Fibroblast of upper back skin (primary cell): Measurements from ENCODE around the gene RNF181.
"Not testable (repeated sequence)": the region's sequence is repeated elsewhere in the genome, so short reads cannot be mapped to it uniquely, and the experiment has no call there.

Experiments used
- DNase-seq: peaks from one replicate; pipeline ENCODE4 v3.0.0-alpha.2; 2013

Gene RNF181

DNA sequence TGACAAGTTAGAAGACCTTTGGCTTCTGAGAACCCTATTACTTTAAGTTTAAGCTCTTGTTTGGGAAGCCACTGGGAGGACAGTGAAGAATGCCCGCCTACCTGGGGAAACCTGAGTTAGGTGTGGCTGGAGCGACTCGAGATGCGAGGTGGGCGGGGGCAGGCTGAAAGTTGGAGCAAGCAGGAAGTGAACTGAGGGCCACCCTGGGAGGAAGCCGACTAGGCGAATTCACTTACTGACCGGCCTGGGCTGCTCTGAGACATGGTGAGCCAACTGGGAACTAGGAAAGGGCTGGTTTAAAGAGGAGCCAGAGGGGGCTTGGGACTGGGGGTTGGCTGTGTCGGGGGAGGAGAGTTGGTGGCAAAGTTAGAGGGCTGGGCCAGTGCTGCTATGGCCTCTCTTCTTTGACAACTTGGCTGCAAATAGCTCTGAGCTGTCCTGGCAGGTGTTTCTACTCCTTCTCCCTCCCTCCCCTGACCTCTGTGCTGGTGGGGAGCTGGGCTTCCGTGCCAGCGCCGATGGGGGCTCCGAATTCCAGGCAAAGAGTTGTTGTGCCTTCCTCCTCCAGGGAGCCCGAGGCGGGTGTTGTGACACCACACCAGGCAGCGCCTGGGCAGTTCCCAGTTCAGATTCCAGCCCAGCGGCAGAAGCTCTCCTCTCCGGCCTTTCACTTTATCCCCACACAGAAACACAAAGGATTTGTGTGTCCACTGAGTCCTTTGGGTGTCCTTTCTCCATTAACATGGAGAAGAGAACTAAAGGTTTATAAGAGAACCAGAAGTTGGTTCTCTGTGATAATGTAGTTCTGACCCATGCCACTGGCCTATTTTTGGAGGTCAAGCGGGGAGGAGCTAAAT, 17.9 kb upstream of the RNF181 start, which contains the start of gene VAMP8:
VAMP8 (plus strand) TSS at position 201 of the 857 bp plus-strand sequence; CDS start at position 262, 61 bp downstream.
- DNase-seq: no peak

DNA sequence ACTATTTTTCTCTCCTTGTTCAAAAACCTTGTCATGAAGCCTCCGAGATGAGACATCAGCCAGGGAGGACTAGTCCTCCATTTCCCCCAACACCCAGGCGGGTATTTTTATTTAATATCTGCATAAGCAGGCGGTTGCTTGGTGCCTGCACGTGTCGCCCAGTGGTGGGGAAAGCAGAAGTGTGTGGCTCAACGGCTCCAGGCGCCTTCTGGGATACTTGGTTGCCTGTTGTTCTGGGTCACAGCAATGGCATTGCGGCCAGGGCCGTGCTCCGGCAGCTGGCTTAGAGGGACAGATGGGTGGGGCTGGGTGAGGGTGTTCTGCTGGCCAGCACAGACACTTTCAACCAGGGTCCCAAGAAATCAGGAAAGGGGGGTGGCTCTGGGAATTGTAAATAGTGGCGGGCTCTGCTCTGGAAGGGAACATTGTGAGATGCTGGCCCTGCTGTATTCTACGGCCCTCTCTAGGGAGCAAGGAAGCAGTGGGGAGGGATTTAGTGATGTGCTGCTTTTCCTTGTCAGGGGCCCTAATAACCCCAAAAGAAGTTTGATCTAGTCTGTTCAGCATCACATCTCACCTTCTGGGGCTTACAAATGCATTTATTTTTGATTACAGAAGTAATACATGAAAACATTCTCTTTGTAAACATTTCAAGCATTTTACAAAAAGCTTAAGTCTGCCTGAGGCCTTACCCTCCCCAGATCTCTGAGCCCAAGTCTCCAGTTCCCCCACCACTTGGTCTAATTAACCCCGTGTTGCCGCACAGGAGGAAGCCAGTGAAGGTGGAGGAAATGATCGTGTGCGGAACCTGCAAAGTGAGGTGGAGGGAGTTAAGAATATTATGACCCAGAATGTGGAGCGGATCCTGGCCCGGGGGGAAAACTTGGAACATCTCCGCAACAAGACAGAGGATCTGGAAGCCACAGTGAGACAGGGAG, 17.0 kb upstream of the RNF181 start:
- no peak for DNase-seq

DNA sequence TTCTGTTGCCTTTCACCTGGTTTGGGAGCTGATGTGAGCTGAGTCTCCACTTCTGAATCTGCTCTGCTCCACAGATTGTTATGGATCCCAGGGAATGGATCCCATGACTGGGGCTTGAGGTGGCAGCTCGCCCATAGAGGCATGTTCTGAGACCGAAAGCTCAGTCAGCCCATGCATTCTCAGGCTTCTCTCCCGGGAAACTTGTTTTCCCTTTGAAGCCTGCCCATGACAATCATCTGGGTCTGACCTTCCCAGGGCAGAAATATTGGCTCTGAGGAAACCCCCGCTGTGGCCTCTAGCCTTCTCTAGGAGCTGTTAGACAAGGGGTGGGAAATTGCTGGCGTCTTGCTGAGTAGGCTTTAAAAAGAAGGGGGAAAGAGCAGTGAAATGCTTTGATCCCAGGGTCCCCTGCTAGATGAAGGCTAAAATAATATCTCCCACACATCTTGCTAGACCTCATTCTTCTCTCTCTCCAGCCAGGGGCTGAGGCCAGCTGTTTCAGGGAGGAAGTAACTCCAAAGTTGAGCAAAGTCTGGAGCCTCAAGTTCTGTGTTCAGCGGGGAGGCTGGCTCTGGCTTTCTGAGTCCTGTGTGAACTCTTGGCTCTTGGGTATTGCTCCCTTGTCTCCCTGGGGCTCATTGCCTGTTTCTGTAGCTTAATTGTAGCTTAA, 16.1 kb upstream of the RNF181 start:
- no peak for DNase-seq

DNA sequence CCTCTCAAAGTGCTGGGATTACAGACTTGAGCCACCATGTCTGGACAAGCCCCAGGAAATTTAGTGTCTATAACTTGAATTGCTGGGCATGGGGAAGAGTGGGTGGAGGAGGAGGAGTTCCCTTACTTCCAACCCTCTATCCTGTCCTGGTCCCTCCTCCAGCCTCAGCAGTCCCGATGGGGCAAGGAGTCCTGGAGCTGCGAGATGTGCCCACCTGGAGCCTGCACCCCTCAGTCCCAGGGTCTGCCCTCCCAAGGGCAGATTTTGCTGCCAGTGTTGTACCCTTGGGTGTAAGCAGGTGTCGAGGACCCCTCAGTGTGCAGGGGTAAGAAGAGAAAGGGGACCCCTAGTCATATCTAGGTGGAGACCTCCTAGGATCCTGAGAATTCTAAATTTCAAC, 15.3 kb upstream of the RNF181 start:
- DNase-seq: no peak

DNA sequence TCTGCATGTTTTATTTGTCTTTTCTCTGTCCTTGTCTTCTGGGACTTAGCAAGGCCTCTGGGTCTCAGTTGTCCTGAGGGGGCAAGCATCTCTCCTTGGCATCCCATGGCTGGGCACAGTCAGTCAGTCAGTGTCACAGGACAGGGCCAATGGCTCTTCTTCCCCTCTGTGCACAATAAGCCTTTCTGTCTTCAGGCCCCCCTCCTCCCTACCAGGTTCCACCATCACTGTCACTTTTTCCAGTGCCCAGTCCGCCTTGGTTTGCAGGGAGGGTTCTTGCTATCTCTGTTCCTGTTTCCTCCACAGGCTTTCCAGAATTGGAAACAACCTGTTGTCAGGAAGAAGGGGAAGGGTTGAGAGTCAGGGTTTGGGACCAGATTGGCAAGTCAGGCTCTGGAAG, 13.1 kb upstream of the RNF181 start:
- DNase-seq: no peak

DNA sequence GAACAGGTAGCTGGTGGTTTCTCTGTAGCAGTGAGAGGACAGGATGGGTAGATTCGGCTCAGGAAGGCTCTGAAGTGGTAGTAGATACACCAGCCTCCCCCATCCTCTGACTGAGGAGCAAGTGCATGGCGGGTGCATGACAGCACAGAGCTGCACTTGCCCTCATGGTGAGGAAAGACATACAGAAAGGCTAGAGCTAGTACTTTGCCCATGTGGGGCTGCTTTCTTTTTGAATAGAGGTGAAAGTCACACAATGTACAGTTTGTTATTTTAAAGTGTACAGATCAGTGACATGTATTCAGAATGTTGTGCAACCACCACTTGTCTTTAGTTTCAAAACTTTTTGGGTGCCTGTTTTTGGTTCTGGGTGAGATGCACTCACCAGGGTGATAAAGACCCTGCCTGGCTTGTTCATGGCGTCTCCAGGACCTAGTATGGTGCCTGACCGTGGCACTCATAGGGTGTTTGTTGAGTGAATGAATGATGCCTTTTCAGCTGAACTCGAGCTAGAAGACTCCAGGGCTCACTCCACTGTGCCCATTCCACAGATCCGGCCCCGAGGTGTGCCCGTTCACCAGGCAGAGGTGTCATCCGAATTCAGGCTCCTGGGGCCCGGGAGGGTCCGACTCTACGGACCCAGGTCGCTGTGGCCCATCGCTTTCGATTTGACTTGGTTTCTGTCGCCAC, 11.7 kb upstream of the RNF181 start:
- no peak for DNase-seq

DNA sequence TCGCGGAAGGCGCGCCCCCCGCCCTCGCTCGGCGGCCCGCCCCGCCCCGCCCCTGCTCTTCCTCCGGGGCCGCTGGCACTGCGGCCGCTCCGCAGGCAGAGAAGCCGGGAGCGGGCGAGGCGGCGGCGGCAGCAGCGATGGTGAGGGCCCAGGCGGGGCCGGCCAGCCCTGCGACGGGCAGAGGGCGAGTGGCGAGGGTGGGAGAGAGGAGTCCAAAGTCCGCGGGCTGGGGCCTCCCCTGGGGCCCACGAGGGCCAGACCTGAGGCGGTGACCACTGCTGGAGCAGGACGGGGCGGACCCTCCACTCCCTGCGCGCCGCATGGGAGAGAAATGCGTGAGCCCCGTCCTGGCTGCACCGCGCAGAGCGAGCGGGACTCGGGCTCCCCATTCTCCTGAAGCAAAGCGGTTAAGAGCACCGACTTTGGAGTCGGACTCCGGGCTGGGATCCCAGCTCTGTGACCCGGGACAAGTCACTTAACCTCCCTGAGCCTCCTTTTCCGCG, 11.1 kb upstream of the RNF181 start, which contains the start of gene VAMP5:
VAMP5 (plus strand) TSS at position 78 of the 503 bp plus-strand sequence; CDS start at position 138, 60 bp downstream.
- no peak for DNase-seq

DNA sequence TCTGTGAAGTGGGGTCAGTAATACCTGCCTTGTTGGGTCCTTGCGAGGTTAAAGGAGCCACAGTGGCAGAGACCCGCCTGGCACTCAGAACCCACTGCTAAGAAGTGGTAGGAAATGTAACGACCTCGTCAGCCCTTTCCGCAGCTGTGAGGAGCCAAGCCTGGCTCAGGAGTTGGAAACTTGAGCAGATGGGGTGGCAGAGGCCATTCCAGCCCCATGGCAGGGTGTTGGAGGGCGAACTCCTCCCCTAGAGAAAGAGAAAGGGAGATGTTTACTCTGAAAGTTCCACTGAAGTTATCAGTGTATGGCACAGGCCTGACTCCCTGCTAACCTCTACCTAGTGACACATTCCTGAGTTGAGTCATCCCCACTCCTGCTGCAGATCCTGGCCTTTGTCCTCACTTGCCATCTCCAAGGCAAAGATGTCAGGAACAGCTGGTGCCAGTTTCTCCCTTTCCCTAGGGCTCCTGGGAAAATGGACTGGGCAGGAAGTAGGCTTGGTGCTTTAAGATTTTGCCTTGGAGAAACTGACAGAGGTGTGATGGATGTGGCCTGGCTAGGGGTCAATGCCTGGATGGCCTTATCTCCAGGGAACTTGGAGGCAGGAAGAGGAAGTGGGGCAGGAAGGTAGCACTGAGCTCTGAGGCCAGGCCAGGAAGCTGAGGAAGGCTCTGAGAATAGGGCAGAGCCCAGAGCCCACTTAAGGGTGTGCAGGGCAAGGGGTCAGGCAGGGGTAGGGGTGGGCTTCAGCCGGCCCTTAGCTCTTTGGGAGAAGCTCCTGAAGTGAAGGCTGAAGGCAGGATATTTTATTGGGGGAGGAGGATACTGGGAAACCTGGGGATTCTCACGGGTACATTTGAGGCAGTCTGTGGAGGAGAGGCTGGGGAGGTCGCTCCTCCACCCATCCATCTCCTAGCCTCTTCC, 10.4 kb upstream of the RNF181 start:
- peak; percentile 52 for DNase-seq

DNA sequence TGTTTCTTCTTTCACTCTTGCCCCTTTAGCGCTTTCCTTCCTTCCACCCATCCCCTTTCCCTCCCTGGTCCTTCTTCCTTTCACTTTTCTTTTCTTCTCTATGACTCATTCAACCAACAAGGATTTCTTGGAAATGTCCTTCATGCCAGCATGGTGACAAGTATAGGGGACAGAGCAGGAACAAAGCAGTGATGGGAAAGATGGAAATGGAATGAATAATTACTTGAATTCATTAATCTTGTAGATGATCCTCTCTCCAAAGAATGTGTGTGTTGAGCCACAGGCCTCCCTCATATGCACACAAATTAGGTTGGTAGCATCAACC, 9.8 kb upstream of the RNF181 start:
- peak; percentile 69 for DNase-seq

DNA sequence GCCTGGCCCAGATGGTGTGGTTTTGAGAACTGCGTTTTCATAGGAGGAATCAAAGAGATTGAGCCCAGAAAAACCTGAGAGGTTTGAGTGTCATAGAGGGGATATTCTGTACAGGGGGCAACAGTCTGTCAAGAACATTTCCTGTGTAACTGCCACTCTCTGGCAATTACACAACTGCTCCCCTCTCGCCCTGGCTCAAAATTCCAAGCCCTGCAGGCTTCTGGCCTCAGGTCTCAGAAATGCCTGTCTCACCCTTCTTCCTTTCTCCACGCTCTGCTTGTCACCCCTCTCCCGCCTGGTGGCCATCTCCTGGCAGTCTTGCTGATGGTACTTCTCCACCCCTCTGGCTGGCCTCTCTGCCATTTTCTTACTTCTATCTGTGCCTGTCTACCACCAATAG, 7.3 kb upstream of the RNF181 start:
- no peak for DNase-seq

DNA sequence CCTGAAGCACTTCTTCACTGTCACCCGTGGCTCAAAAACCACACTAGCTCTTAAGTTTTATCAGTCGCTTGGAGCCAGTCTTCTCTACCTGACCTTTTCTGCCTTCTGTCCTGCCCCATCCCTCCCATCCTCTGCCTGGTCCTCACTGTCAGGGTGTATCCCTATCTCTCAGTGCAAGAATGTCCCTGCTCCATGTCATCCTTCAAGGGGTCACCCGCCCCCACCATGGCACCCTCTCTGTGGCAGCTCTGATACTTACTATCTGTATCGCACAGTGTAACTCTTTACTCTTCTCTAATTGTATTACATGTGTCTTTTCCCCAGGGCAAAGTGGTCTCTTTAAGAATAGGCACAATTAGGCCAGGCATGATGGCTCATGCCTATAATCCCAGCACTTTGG, 6.9 kb upstream of the RNF181 start:
- no peak for DNase-seq

DNA sequence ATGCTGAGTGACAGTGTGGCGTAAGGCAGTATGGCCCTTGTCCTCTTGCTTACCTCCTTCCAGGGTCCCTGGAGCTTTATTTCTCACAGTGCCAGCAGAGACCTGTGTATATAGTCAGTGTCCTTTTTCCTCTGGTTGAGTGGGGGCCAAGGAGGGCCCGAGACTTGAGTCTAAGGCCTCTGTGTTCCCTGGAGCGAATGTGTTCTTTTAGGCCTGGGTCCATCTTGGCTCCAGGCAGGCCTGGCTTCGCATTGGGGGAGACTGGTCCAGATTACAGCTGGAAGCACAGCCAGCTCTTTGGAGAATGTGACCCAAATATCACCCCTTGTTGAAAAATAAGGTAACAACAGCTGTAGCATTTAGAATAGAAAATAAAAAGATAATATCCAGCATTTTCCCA, 6.4 kb upstream of the RNF181 start:
- no peak for DNase-seq

DNA sequence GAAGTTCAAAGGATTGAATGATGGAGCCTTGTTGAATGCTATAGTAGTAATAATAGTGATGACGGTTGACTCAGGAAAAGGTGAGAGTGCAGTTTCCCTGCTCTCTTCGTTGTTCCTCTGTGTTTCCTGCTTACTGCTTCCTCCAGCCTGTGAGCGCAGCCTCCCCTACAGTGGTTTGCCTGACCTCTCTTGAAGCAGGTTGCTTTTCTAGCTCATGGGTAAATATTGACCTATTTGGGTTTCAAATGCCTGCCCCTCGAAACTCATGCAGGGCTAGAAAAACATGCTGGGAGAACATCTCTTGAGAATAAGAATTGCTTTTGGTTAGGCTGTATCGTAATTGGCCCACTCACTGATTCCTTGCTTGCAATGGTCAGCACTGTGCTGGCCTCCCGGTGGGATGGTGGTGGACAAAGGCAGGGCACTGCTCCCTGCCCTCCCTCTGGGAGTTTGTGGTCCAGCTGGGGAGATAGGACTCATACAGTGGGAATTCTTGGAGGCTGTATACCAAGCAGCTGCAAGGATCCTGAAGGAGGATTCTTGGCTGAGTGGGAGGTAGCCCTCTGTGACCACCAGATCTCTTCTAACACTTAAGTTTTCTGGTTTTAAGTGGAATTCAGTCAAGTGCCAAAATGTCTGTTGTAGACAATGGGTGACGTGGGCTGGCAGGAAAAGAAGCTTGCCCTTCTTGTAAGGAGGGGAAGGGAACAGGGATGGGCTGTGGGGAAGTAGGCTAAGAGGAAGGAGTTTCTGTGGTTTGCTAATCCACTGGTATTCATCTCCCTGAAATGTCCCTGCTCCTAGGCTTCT, 5.4 kb upstream of the RNF181 start:
- peak; percentile 92 for DNase-seq

DNA sequence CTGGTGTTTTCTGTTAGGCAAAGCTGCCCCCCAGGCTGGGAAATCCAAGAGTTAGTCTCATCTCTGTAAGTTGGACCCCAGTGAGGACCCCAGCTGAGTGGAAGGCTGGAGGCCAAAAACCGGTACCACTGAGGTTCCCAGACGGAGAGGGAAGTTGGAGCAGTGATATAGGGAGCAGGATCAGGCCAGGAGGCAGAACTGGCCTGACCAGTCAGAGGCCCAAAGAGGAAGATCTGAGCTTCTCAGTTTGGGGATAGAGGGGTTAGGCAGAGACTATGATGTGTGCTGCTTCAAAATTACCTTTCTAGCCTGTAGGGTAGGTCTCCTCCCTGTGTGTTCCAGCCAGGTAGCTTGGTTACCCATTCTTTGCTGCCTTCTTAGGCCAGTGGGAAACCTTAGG, 4.6 kb upstream of the RNF181 start:
- no peak for DNase-seq

DNA sequence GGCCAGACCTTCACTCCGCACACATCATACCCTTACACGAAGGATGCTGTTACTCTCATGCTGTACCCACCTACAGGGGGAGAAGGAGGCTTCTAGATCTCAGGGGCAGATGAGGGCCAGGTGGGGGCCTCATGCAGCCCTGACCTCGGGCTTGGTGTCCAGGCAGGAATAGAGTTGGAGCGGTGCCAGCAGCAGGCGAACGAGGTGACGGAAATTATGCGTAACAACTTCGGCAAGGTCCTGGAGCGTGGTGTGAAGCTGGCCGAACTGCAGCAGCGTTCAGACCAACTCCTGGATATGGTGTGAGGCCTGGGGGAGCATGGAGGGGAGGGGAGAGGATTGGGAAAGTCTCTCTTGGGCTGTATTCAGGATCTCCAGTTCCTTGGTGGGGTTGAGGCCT, 4.0 kb upstream of the RNF181 start:
- no peak for DNase-seq

DNA sequence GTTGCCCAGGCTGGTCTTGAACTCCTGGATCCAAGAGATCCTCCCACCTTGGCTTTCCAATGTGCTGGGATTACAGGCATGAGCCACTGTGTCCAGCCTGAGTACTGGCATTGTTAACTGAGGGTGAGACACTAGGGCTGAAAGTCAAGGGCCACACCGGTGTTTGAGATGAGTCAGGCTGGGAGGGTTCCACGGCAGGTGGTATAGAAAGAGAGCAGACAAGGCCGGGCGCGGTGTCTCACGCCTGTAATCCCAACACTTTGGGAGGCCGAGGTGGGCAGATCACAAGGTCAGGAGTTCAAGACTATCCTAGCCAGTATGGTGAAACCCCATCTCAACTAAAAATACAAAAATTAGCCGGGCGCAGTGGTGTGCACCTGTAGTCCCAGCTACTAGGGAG, 3.2 kb upstream of the RNF181 start:
- not testable (repeated sequence) for DNase-seq

DNA sequence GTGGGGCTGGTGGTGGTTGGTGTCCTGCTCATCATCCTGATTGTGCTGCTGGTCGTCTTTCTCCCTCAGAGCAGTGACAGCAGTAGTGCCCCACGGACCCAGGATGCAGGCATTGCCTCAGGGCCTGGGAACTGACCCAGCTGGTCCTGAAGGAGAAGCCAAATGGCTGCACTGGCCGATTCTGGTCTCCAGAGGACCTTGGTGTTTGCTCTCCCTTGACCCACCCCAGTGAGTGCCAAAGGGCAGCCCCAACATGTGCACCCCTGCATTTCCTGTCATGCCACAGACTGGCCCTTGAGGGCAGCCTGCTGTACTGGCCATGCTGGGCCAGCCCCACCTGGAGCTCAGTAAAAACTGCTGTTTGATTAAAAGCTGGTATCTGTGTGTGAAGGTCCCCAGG, 2.5 kb upstream of the RNF181 start:
- DNase-seq: no peak

DNA sequence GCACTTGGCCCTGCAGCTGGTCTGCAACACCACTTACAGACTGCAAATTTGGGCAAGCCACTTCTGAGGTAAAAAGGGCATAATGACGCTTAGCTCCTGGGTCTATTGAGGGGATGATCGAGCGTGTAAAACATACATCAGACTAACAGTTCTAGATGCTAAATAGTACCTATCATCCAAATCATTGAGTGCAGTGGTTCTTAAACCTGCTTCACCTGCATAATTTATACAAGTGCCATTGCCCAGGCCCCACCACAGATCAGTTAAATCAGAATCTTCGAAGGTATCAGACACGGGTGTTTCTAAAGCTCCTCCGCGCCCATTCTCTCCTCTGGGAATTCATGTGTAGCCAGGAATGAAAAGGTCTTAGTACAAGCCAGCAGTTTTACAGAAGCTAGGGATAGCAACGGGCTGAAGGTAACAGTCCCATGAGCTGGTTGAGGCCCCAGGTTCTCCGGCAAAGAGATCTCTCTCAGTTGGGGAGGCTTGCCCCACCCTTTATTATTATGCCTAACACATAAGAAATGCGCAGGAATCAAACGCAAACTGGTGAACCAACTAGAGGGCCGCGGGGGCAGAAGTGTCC, 737 bp upstream of the RNF181 start:
- no peak for DNase-seq

DNA sequence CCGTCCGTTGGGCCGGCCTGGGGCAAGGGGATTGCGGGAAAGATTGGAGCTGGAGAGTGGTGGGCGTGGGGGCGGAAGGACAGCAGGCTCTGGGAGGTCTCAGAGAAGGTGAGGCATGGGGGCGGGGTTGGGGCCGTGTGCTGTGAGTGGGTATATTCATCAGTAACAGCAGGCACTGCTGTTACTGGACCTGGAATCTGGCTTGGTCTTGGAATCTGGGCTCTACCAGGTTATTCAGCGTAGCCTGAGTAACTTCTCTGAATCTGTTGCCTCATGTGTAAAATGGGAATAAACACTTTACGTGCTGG, 435 bp downstream of the RNF181 start:
- no peak for DNase-seq

DNA sequence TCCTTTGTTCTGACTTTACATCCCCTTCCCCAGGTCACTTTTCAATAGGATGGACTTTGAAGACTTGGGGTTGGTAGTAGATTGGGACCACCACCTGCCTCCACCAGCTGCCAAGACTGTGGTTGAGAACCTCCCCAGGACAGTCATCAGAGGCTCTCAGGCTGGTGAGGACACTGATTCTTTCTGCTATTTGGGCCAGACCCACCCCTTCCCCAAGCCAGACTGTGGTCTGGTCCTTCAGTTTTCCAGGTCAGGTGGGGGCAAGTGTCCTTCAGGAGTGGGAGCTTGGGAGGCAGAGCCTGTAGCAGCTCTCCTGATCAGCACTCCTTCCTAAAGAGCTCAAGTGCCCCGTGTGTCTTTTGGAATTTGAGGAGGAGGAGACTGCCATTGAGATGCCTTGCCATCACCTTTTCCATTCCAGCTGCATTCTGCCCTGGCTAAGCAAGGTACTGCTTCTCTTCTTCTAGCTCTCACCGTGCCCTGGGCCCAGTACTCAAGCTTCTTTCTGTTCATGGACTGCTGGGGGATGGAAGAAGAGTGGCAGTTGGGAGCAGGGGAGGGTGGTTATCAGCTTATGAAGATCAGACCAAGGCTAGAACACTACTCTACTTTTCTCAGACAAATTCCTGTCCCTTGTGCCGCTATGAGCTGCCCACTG, 1.1 kb downstream of the RNF181 start:
- no peak for DNase-seq
